ENCODE results near the gene RBBP4.
"Not testable (repeated sequence)": the region's sequence is repeated elsewhere in the genome, so short reads cannot be mapped to it uniquely, and the experiment has no call there.

The RBBP4 gene

DNA sequence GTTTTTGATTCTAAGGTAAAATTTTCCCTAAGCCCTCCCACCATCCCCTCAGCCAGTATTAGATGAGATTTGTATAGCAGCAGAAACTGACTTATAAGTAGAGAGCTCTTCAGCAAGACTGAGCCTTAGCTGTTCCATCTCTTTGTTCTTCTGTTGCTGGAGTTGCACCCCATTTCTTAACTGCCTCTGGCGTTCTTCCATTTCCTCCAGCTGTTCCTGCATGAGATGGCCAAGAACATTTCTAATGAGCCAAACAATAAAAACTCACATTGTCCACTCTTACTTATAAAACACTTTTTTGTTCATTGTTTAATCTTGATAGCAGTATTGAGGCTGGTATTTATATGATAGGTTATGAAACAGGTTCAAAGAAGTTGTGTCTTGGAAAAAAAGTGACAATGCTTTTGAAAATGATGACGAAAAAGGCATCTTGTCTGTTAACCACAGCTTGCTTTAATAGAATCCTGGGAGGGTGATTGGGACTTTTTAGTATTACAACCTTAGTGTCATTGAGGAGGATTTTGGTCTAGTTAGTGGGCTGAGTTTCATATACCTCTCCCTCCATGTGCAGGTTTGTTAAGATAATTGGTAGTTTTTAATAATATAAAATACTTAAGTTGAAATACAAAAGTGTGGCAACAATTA is 33.3 kb downstream of the RBBP4 start:
- no peak overlapping the region for H3K27ac ChIP-seq
- no peak for DNase-seq (ENCODE audit: low read depth, low spot score)

DNA sequence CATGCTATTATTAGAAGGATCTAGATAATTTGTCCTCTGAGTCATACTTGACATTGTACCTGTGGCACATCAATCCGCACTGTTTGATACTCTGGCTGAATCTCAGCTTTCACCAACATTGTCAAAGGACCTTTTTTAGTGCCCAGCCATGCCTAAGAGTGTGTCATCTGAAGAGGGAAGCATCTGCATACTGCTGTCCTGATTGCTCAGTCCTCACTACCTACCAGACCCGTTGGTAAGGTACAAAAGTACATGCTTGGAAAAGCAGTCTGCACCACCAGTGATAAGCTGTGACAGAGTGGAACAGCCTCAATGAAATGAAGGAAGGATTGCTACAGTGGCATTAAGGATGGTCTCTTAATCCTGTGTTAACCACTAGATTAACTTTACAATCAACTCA is 34.5 kb downstream of the RBBP4 start:
- no peak for DNase-seq (ENCODE audit: low read depth, low spot score)
- no peak overlapping the region for H3K27ac ChIP-seq

DNA sequence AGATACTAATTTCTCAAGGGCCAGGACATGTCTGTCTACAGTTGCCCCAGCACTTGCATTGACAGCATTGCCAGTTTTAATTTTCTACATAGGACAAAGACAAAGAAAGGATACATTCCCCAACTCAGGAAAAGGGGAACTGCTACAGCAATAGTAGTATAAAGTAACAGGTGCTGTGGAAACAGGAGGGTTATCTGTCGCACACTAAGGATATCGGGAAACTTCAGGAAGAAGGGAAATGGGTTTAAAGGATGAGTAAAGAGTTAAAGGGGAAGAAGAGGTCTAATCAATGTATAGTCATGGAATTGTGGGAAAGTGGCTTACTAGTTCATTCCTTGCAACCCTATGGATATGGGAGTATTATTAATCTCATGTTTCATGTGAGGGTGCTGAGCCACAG is 35.4 kb downstream of the RBBP4 start:
- no peak for DNase-seq (ENCODE audit: low read depth, low spot score)
- H3K27ac ChIP-seq = no peak overlapping the region

GRCh38 chr1:32693455-32694174 is 42.6 kb downstream of the RBBP4 start:
- no peak for DNase-seq (ENCODE audit: low read depth, low spot score)
- H3K27ac ChIP-seq = no peak overlapping the region

- DNase-seq (ENCODE audit: low read depth, low spot score) = no peak
- no peak overlapping the region for H3K27ac ChIP-seq
These were observed 44.3 kb downstream of the RBBP4 start for GRCh38 chr1:32695098-32695904.

GRCh38 chr1:32696041-32696440 is 45.0 kb downstream of the RBBP4 start:
- H3K27ac ChIP-seq = no peak overlapping the region
- DNase-seq (ENCODE audit: low read depth, low spot score) = no peak

DNA sequence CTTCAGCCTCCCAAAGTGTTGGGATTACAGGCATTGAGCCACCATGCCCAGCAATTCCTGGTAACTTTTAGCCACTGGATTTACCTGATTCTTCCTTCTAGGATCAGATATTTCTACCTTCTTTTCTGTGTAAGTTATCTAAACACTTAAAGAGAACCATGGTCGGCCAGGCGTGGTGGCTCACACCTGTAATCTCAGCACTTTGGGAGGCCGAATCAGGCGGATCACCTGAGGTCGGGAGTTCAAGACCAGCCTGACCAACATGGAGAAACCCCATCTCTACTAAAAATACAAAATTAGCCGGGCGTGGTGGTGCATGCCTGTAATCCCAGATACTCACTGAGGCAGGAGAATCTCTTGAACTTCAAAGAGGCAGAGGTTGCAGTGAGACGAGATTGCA is 46.0 kb downstream of the RBBP4 start:
- not testable (repeated sequence) for DNase-seq (ENCODE audit: low read depth, low spot score); H3K27ac ChIP-seq

DNA sequence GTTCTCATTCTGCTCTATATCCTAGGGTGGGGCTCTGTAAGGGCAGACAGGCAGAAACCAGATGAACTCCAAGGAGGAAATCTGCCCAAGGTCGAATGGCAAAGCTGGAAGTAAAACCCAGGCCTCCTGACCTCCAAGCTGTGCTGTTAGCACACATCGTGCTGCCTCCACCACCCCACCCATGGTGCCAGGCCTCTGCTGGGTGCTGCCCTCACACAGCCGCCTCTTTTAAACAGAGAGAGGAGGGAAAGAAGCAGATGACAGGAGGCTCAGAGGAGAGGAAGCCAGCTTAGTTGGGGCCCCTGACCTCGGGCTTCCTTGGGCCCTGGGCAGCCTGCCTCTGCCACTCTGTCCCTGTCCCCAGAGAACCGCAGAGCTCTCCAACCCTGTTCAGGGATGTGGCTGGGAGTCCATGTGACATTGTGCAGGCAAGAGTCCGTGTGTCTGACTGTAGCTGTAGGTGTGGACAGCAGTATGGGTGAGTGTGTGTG is 50.5 kb downstream of the RBBP4 start:
- DNase-seq (ENCODE audit: low read depth, low spot score) = no peak
- peak overlapping the region; percentile 48 for H3K27ac ChIP-seq

- peak overlapping the region; percentile 48 for H3K27ac ChIP-seq
- no peak for DNase-seq (ENCODE audit: low read depth, low spot score)
These were observed 51.1 kb downstream of the RBBP4 start for GRCh38 chr1:32701951-32702598.

- no peak for DNase-seq (ENCODE audit: low read depth, low spot score)
- peak within 1 kb of the TSS; percentile 48 for H3K27ac ChIP-seq
These were observed 51.8 kb downstream of the RBBP4 start, which contains the start of gene SYNC for GRCh38 chr1:32702599-32703478. Gene SYNC (minus strand): TSS chr1:32702770. CDS start chr1:32702660, 110 bp downstream.

DNA sequence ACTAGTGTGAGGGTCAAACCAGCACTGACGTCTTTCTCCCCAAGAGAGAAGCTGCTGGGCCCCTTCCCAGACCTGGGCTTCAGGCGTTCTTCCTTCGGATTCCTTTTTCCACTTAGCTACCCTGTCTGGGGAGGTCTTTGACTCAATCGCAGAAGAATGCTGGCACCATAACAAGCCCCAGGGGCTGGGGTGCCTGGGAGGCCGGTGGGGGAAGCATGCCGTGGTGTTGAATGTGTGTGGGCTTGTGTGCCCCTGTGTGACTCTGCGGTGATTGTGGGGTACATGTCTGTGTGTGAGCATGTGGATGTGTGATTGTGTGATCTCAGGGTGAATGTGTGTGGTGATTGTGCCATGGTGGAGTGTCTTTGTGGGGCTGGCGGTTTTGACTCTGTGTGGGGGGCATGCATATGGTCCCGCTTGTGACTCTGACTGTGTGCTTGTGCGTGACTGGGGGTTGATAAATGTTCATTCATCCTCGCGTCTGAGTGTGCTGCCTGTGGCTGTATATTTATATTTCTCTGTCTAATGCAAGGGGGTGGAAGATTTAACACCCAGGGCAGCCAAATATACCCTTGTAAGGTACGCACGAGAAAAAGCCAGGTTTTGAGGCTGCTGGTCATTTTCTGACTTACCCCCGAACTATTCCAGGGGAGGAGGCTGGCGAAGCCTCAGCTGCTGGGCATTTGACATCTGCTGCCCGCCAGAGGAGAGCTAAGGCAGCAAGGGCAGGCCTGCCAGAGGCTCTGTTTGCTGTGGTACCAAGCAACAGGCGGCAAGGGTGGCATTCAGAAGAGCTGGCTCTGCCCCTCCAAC is 52.7 kb downstream of the RBBP4 start:
- H3K27ac ChIP-seq = peak overlapping the region; percentile 48
- no peak for DNase-seq (ENCODE audit: low read depth, low spot score)

DNA sequence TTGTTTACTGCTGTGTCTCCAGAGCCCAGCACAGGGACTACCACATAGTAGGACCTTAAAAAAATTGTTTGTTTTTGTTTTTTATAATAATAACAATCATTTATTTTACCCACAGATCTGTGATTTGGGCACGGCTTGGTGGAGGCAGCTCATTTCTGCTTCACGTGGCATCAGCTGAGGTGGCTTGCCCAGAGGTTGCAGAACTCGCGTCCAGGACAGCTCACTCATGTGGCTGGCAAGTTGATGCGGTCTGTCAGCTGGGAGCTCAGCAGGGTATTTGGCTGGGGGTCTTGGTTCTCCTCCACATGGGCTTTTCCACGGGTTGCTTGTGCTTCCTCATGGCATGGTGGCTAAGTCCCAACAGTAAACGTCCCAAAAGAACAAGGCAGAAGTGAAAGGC is 54.5 kb downstream of the RBBP4 start:
- no peak overlapping the region for H3K27ac ChIP-seq
- no peak for DNase-seq (ENCODE audit: low read depth, low spot score)

GRCh38 chr1:32706491-32706890 is 55.5 kb downstream of the RBBP4 start:
- DNase-seq (ENCODE audit: low read depth, low spot score) = no peak
- H3K27ac ChIP-seq = no peak overlapping the region

- no peak overlapping the region for H3K27ac ChIP-seq
These were observed 58.1 kb downstream of the RBBP4 start for GRCh38 chr1:32709075-32709474.

GRCh38 chr1:32709476-32709875 is 58.5 kb downstream of the RBBP4 start:
- H3K27ac ChIP-seq = no peak overlapping the region
- DNase-seq (ENCODE audit: low read depth, low spot score) = no peak

More at GRCh38 chr1:32709075-32709474, 58.1 kb downstream of the RBBP4 start:
- no peak for DNase-seq (ENCODE audit: low read depth, low spot score)

DNA sequence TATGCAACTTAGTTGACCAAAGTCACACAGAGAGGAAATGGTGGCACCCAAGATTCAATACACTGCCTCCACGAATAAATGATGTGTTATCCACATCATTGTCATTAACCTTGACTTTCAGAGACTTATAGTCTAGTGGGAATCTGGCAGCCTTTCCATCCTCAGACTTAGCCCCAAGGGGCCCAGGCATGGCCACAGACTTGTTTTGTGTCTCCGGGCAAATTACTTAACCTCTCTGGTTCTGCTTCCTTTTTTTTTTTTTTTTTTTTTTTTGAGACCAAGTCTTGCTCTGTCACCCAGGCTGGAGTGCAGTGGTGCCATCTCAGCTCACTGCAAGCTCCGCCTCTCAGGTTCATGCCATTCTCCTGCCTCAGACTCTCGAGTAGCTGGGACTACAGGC is 60.2 kb downstream of the RBBP4 start:
- not testable (repeated sequence) for DNase-seq (ENCODE audit: low read depth, low spot score)
- peak overlapping the region; percentile 25 for H3K27ac ChIP-seq

GRCh38 chr1:32713081-32713480 is 62.1 kb downstream of the RBBP4 start:
- DNase-seq (ENCODE audit: low read depth, low spot score) = no peak

DNA sequence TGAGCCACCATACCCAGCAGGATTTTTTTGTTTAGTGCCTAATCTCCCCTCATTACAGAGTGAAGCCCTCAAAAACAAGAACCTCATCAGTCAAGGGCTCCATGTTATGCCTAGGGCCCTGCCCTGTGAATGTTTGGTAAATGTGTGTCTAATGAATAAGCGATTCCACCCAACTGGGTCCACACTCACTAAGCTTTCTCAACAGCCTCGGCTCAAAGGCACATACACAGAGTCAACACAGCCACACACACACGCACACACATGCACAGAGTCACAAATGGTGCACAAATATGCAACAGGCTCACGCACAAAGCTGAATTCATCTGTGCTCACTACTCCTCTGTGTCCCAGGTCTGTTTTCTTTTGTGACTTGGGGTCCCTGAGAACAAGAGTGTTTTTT is 63.3 kb downstream of the RBBP4 start:
- DNase-seq (ENCODE audit: low read depth, low spot score) = no peak
- no peak overlapping the region for H3K27ac ChIP-seq

More at GRCh38 chr1:32713081-32713480, 62.1 kb downstream of the RBBP4 start:
- H3K27ac ChIP-seq = no peak overlapping the region
